Transverse colon (tissue), 4 donors: Measurements from ENCODE around the gene NFASC.

ENCODE experiments used
- EP300 ChIP-seq: sonication (generic); formaldehyde crosslinking; IDR thresholded peaks from one replicate; pipeline ENCODE4 v1.6.1; 2017; ENCODE audit warnings: antibody characterized with exemption, low read depth
- POLR2A ChIP-seq: fragments of 450-650 bp; IDR thresholded peaks from one replicate; pipeline ENCODE4 v1.6.1; 2016; ENCODE audit warnings: antibody characterized with exemption, mild to moderate bottlenecking, moderate library complexity
- POLR2AphosphoS5 ChIP-seq, 3 donors: sonication (generic); formaldehyde crosslinking; IDR thresholded peaks; one replicate each; pipeline ENCODE4 v1.6.1; 2016; ENCODE audit warnings: antibody characterized with exemption in 3 of 3
- TF ChIP-seq, protein P1 (sequence below), 5 experiments: fragments of 200-600 bp in 3 of 5; fragments of 450-650 bp in 2 of 5; sonication (generic) in 3 of 5; IDR thresholded peaks; 1 replicate in 2 of 5; 2 replicates in 3 of 5; pipeline ENCODE4 v1.5.1; 2016 to 2017; ENCODE audit warnings: antibody characterized with exemption in 5 of 5, inconsistent platforms in 3 of 5, mild to moderate bottlenecking in 2 of 5, moderate library complexity in 1 of 5

DNA sequence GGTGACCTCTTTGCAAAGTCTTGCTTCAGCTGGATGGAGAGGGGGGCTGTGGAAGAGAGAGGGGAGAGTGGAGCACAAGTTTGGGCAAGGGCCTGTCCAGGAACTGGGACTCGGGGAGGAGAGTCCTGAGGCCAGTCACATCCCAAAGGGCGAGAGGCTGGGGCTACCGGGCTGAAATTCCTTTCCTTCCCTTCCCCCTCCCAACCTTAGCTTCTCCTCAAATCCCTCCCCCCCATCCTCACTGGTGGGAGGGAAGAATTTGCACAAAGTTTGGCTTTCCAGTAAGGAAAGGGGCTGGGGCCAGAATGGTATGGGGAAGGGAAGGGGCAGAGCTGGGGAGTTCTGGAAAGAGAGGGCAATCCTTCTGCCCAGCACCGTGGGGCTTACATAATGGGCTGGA lies 173.2 kb downstream of the NFASC start:
- TF ChIP-seq, protein P1, sequence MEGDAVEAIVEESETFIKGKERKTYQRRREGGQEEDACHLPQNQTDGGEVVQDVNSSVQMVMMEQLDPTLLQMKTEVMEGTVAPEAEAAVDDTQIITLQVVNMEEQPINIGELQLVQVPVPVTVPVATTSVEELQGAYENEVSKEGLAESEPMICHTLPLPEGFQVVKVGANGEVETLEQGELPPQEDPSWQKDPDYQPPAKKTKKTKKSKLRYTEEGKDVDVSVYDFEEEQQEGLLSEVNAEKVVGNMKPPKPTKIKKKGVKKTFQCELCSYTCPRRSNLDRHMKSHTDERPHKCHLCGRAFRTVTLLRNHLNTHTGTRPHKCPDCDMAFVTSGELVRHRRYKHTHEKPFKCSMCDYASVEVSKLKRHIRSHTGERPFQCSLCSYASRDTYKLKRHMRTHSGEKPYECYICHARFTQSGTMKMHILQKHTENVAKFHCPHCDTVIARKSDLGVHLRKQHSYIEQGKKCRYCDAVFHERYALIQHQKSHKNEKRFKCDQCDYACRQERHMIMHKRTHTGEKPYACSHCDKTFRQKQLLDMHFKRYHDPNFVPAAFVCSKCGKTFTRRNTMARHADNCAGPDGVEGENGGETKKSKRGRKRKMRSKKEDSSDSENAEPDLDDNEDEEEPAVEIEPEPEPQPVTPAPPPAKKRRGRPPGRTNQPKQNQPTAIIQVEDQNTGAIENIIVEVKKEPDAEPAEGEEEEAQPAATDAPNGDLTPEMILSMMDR (IDR thresholded peaks at IDR 0.05): no peak
- TF ChIP-seq POLR2A (no peak), POLR2AphosphoS5 (IDR thresholded peaks at IDR 0.05) (no peak), EP300 (no peak)
